ENCODE results near the gene MIDN.

Gene MIDN

GRCh38 chr19:1220976-1221903 lies 27.1 kb upstream of the MIDN start:
- no peak for DNase-seq

- no peak for DNase-seq
Observed at GRCh38 chr19:1221904-1222255, 26.5 kb upstream of the MIDN start.

- no peak for DNase-seq
Observed at GRCh38 chr19:1222394-1222793, 26.0 kb upstream of the MIDN start.

- DNase-seq = no peak
Observed at GRCh38 chr19:1223018-1223855, 25.1 kb upstream of the MIDN start.

- no peak for DNase-seq
Observed at GRCh38 chr19:1224047-1224825, 24.1 kb upstream of the MIDN start.

GRCh38 chr19:1224847-1225246 lies 23.5 kb upstream of the MIDN start:
- no peak for DNase-seq

GRCh38 chr19:1225440-1226226 lies 22.8 kb upstream of the MIDN start:
- no peak for DNase-seq

- DNase-seq = no peak
Observed at GRCh38 chr19:1226227-1226518, 22.2 kb upstream of the MIDN start.

- DNase-seq = no peak
Observed at GRCh38 chr19:1226522-1227303, 21.7 kb upstream of the MIDN start.

- DNase-seq = no peak
Observed at GRCh38 chr19:1227304-1228054, 20.9 kb upstream of the MIDN start.

- DNase-seq = no peak
Observed at GRCh38 chr19:1228161-1228957, 20.0 kb upstream of the MIDN start.

GRCh38 chr19:1229056-1229923 lies 19.1 kb upstream of the MIDN start:
- no peak for DNase-seq

GRCh38 chr19:1229924-1230782 lies 18.2 kb upstream of the MIDN start:
- no peak for DNase-seq

- DNase-seq = no peak
Observed at GRCh38 chr19:1230783-1231489, 17.4 kb upstream of the MIDN start.

- DNase-seq = no peak
Observed at GRCh38 chr19:1231729-1232637, 16.4 kb upstream of the MIDN start.

GRCh38 chr19:1232652-1233072 lies 15.7 kb upstream of the MIDN start:
- DNase-seq = no peak

Measured in stimulated activated naive CD4-positive, alpha-beta T cell (primary cell).